Measurements from ENCODE around the gene FBXO10. TPM values are rescaled to one million over a fixed set of nuclear protein-coding genes. Genes with fewer than 3 reads are reported as not detected.
"Not testable (repeated sequence)": the region's sequence is repeated elsewhere in the genome, so short reads cannot be mapped to it uniquely, and the experiment has no call there.

Gene FBXO10
- total RNA-seq, 4 donors from 2014 or later: 2.4 to 5.5 (median 3.7) TPM

DNA sequence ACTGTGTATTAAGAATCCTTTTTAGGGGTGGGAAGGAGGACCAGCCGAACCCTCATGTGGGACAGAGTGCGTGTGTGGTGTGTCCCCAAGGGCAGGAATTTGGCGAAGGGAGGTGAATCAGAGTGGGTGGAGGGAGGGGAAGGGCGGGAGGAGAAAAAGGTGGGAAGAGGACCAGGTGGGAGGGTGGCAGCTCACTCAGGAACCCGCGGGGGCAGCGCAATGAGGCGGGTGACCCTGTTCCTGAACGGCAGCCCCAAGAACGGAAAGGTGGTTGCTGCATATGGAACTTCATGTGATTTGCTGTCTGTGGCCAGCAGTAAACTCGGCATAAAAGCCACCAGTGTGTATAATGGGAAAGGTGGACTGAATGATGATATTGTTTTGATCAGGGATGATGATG, 99.2 kb downstream of the FBXO10 start:
- intact Hi-C loops (cut with DNase I; ENCODE audit: low total_unique reads): no loop called here
- no peak overlapping the region for H3K4me3 ChIP-seq (ENCODE audit: low read depth, poor library complexity, severe bottlenecking)
- TF ChIP-seq, protein P1, sequence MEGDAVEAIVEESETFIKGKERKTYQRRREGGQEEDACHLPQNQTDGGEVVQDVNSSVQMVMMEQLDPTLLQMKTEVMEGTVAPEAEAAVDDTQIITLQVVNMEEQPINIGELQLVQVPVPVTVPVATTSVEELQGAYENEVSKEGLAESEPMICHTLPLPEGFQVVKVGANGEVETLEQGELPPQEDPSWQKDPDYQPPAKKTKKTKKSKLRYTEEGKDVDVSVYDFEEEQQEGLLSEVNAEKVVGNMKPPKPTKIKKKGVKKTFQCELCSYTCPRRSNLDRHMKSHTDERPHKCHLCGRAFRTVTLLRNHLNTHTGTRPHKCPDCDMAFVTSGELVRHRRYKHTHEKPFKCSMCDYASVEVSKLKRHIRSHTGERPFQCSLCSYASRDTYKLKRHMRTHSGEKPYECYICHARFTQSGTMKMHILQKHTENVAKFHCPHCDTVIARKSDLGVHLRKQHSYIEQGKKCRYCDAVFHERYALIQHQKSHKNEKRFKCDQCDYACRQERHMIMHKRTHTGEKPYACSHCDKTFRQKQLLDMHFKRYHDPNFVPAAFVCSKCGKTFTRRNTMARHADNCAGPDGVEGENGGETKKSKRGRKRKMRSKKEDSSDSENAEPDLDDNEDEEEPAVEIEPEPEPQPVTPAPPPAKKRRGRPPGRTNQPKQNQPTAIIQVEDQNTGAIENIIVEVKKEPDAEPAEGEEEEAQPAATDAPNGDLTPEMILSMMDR (IDR thresholded peaks at IDR 0.05): no peak
- TF ChIP-seq POLR2A (IDR thresholded peaks at IDR 0.05): no peak
- DNase-seq (ENCODE audit: low spot score in 2 of 2): no peak
- WGBS, 2 donors: 61 to 65% methylated on average over 11 of the region's 11 CpGs

DNA sequence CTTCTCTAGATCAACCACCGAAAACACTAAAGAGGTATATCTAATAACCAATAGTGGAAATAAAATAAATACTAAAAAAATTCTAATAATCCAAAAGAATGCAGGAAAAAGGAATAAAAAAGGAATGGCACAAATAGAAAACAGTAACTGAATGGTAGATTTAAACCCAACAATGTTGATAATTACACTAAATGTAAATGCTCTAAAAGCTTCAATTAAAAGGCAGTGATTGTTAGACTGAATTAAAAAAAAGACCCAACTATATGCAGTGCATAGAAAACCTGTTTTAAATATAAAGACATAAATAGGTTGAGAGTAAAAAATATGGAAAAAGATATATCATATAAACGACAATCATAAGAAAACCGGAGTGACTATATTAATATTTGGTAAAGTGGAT, 101.7 kb downstream of the FBXO10 start:
- no peak for TF ChIP-seq POLR2A (IDR thresholded peaks at IDR 0.05)
- TF ChIP-seq, protein P1 (IDR thresholded peaks at IDR 0.05): no peak
- intact Hi-C loops (cut with DNase I; ENCODE audit: low total_unique reads): no loop called here
- no peak for DNase-seq (ENCODE audit: low spot score in 2 of 2)
- H3K4me3 ChIP-seq (ENCODE audit: low read depth, poor library complexity, severe bottlenecking): no peak overlapping the region
- WGBS, 2 donors: 95 to 97% methylated on average over 3 of the region's 3 CpGs

DNA sequence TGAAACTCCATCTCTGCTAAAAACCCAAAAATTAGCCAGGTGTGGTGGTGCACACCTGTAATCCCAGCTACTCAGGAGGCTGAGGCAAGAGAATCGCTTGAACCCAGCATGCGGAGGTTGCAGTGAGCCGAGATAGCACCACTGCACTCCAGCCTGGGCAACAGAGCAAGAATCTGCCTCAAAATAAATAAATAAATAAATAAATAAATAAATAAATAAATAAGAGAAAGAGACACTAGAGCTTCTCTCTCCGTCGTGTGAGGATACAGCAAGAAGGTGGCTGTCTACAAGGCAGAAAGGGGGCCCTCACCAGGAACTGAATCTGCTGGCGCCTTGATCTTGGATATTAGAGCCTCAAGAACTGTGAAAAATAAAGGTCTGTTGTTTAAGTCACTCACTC, 102.2 kb downstream of the FBXO10 start:
- DNase-seq (ENCODE audit: low spot score in 2 of 2); intact Hi-C loops (cut with DNase I; ENCODE audit: low total_unique reads); H3K4me3 ChIP-seq (ENCODE audit: low read depth, poor library complexity, severe bottlenecking): not testable (repeated sequence)
- WGBS, 2 donors: 65 to 66% methylated on average over 6 of the region's 6 CpGs

DNA sequence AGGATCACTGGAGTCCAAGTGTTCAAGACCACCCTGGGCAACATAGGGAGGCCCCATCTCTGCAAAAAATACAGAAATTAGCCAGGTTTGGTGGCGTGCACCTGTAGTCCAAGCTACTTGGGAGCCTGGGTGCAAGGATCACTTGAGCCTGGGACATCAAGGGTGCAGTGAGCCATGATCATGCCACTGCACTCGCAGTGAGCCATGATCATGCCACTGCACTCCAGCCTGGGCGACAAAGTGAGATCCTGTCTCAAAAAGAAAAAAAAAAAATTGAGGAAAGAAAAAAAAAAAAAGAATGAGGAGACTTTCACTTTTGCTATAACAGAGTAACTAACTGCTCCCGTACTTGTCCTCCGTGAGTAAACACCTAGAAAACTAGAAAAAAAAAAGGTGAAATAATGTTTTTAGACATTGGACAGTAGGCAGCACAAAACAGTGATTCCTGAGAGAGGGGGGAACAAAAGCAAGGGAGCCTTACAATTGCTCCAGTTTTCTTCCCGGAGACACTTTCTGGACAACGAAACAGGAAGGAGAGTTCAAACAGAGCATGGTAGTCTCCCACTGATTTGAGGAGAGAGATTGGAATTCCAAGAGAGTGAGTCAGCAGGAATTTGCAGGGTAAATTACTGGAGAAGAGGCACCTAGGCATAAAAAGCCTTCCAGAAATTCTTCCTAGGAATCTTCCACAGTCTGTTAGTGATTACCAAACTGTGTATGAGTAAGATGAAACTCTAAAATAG, 104.1 kb downstream of the FBXO10 start:
- no peak for TF ChIP-seq POLR2A (IDR thresholded peaks at IDR 0.05)
- intact Hi-C loops (cut with DNase I; ENCODE audit: low total_unique reads): no loop called here
- DNase-seq (ENCODE audit: low spot score in 2 of 2): no peak
- WGBS, 2 donors: 14 to 16% methylated on average over 7 of the region's 7 CpGs
- no peak overlapping the region for H3K4me3 ChIP-seq (ENCODE audit: low read depth, poor library complexity, severe bottlenecking)

DNA sequence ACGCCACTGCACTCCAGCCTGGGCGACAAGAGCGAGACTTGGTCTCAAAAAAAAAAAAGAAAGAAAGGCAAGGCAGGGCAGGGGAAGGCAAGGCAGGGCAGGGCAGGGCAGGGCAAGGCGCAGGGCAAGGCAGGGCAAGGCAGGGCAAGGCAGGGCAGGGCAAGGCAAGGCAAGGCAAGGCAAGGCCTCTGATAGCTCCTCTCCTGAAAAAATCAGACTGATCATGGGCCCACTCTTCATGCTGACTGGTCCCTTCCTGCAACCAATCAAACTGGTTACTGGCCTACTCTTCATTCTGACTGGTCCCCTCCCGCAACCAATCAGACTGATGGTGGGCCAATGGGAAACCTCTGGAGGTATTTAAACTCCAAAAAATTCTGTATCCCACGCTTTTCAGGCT, 107.6 kb downstream of the FBXO10 start:
- TF ChIP-seq, protein P1 (IDR thresholded peaks at IDR 0.05): no peak
- TF ChIP-seq POLR2A (IDR thresholded peaks at IDR 0.05): no peak
- intact Hi-C loops (cut with DNase I; ENCODE audit: low total_unique reads): no loop called here
- DNase-seq (ENCODE audit: low spot score in 2 of 2): no peak
- no peak overlapping the region for H3K4me3 ChIP-seq (ENCODE audit: low read depth, poor library complexity, severe bottlenecking)
- WGBS, 2 donors: 77 to 82% methylated on average over 6 of the region's 6 CpGs

DNA sequence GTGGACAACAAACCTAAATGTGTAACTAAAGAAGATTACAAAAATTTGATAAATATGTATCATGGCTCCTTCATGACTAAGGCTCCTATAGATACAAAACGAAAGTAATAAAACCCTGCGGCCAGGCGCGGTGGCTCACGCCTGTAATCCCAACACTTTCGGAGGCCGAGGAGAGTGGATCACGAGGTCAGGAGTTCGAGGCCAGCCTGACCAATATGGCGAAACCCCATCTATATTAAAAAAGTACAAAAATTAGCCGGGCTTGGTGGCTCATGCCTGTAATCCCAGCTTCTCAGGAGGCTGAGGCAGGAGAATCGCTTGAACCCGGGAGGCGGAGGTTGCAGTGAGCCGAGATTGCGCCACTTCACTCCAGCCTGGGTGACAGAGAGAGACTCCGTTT, 108.7 kb downstream of the FBXO10 start:
- intact Hi-C loops (cut with DNase I; ENCODE audit: low total_unique reads); H3K4me3 ChIP-seq (ENCODE audit: low read depth, poor library complexity, severe bottlenecking); DNase-seq (ENCODE audit: low spot score in 2 of 2): not testable (repeated sequence)
- 94 to 97% methylated on average over 17 of the region's 17 CpGs for WGBS, 2 donors

DNA sequence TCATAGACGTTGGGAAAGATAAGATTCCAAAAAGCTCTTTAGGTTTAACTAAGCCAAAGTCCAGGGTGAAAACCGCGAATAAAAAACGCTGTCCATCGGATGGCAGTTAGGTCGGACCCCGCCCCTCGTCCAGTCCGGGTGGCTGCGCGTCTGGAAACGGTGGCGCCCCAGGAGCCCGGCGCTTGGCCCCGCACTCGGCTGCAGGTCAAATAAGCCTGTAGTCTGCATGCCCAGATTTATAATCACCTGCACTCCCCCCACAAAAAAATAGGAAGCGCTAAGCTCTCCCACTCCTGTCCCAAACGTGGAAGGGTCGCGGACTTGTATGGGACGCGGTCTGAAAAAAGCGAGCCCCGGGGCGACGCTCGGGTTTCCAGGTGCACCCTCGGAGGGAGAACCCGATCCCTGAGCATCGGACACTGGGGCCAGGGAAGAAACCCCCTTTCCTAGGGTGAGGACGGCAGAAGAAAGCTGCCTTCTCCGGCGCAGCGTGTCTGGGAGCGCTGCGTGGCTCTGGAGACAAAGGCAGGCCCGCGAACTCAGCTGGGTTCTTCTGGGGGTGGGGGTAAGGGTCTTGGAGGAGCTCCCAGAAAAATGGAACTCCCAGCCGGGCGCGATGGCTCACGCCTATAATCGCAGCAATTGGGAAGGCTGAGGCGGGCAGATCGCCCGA, 110.0 kb downstream of the FBXO10 start:
- peak overlapping the region; percentile 39 for H3K4me3 ChIP-seq (ENCODE audit: low read depth, poor library complexity, severe bottlenecking)
- intact Hi-C loops (cut with DNase I; ENCODE audit: low total_unique reads): no loop called here
- TF ChIP-seq, protein P1 (IDR thresholded peaks at IDR 0.05): no peak
- TF ChIP-seq POLR2A (IDR thresholded peaks at IDR 0.05): no peak
- DNase-seq (ENCODE audit: low spot score in 2 of 2): peak; percentile 58 to 95
- WGBS, 2 donors: 1% methylated on average over 46 to 47 of the region's 47 CpGs

All from lower leg skin (tissue), 4 donors.